Natural killer cell treated with Interleukin-12 subunit alpha and Interleukin-12 subunit beta and Interleukin-15 and Interleukin-18, amount 100 ng/mL, for 72 hours (primary cell): ENCODE data around the gene CACNA2D3. TPM values are rescaled to one million over a fixed set of nuclear protein-coding genes. Genes with fewer than 3 reads are reported as not detected.

Experiments
- ATAC-seq, 2 donors: fragments of 150-1000 bp; cut with Tn5 transposase in 1 of 2; sonication (Bioruptor Pico), chemical (Tn5 transposase) in 1 of 2; 2 replicates each; pipeline ENCODE4 v1.10.0; 2021
- DNase-seq: peaks from one replicate; pipeline ENCODE4 v3.0.0; 2022; ENCODE audit warnings: low spot score
- H3K27ac Mint-ChIP-seq, 2 donors: 1 replicate in 1 of 2; 2 replicates in 1 of 2; pipeline ENCODE4 v1.8.0; 2022; ENCODE audit warnings: mixed read lengths in 2 of 2, mild to moderate bottlenecking in 1 of 2, moderate library complexity in 1 of 2
- H3K27me3 Mint-ChIP-seq, 2 donors: 1 replicate in 1 of 2; 2 replicates in 1 of 2; pipeline ENCODE4 v1.8.0; 2022; ENCODE audit warnings: mixed read lengths in 2 of 2
- H3K36me3 Mint-ChIP-seq: one replicate; pipeline ENCODE4 v1.8.0; 2022; ENCODE audit warnings: mixed read lengths
- H3K4me1 Mint-ChIP-seq, 2 donors: 1 replicate in 1 of 2; 2 replicates in 1 of 2; pipeline ENCODE4 v1.8.0; 2022; ENCODE audit warnings: low read depth in 2 of 2, mixed read lengths in 2 of 2, mild to moderate bottlenecking in 1 of 2
- H3K4me3 Mint-ChIP-seq: one replicate; pipeline ENCODE4 v1.8.0; 2022; ENCODE audit warnings: mixed read lengths
- H3K9me3 Mint-ChIP-seq: 2 replicates; pipeline ENCODE4 v1.8.0; 2022; ENCODE audit warnings: mixed read lengths
- total RNA-seq, 2 donors: library from RNA; stranded (reverse); gene quantifications; one replicate each; pipeline ENCODE4 v1.2.3, GENCODE V29; 2022

CACNA2D3 gene
- total RNA-seq, 2 donors from 2014 or later, result not detected

- H3K9me3 Mint-ChIP-seq, result no peaks in the 10 kb centered on the region
- no peak overlapping the region for H3K4me3 Mint-ChIP-seq
- no peak for DNase-seq
- ATAC-seq, result no peak
- H3K27ac Mint-ChIP-seq, result no peak overlapping the region
- H3K27me3 Mint-ChIP-seq, result peaks cover 3 to 9% of the 10 kb centered on the region in 2 donors
- H3K36me3 Mint-ChIP-seq, result no peaks in the 10 kb centered on the region
- H3K4me1 Mint-ChIP-seq, result no peaks in the 10 kb centered on the region
These were observed 187.2 kb downstream of the CACNA2D3 start for GRCh38 chr3:54309601-54310000.

GRCh38 chr3:54311211-54311747 lies 188.9 kb downstream of the CACNA2D3 start:
- DNase-seq, result no peak
- H3K4me3 Mint-ChIP-seq, result no peak overlapping the region
- ATAC-seq, result no peak
- no peaks in the 10 kb centered on the region for H3K36me3 Mint-ChIP-seq
- no peaks in the 10 kb centered on the region for H3K4me1 Mint-ChIP-seq
- H3K9me3 Mint-ChIP-seq, result no peaks in the 10 kb centered on the region
- peaks cover 2 to 3% of the 10 kb centered on the region in 2 donors for H3K27me3 Mint-ChIP-seq
- no peak overlapping the region for H3K27ac Mint-ChIP-seq

- Mint-ChIP-seq H3K9me3 (no peaks in the 10 kb centered on the region), H3K36me3 (no peaks in the 10 kb centered on the region), H3K4me3 (no peak overlapping the region), H3K27ac (no peak overlapping the region), H3K4me1 (no peaks in the 10 kb centered on the region), H3K27me3 (no peaks in the 10 kb centered on the region)
- ATAC-seq (no peak), DNase-seq (no peak)
These were observed 190.0 kb downstream of the CACNA2D3 start for GRCh38 chr3:54312156-54312899.

- Mint-ChIP-seq H3K27ac (no peak overlapping the region), H3K9me3 (peaks cover 3% of the 10 kb centered on the region), H3K4me3 (no peak overlapping the region), H3K36me3 (no peaks in the 10 kb centered on the region), H3K4me1 (no peaks in the 10 kb centered on the region), H3K27me3 (no peaks in the 10 kb centered on the region)
- DNase-seq (no peak), ATAC-seq (no peak)
These were observed 191.1 kb downstream of the CACNA2D3 start for GRCh38 chr3:54313418-54313817.

- DNase-seq (no peak), ATAC-seq (no peak)
- no peak overlapping the region for H3K27ac Mint-ChIP-seq
- no peaks in the 10 kb centered on the region for H3K4me1 Mint-ChIP-seq
- no peak overlapping the region for H3K4me3 Mint-ChIP-seq
- H3K27me3 Mint-ChIP-seq, result no peaks in the 10 kb centered on the region
- H3K36me3 Mint-ChIP-seq, result no peaks in the 10 kb centered on the region
- peaks cover 3% of the 10 kb centered on the region for H3K9me3 Mint-ChIP-seq
These were observed 199.2 kb downstream of the CACNA2D3 start for GRCh38 chr3:54321520-54321919.

- Mint-ChIP-seq H3K27me3 (no peaks in the 10 kb centered on the region), H3K4me1 (no peaks in the 10 kb centered on the region), H3K9me3 (peaks cover 3% of the 10 kb centered on the region), H3K36me3 (no peaks in the 10 kb centered on the region), H3K4me3 (no peak overlapping the region), H3K27ac (no peak overlapping the region)
- DNase-seq (no peak), ATAC-seq (no peak)
These were observed 200.0 kb downstream of the CACNA2D3 start for GRCh38 chr3:54322354-54322753.

GRCh38 chr3:54324103-54324502 lies 201.8 kb downstream of the CACNA2D3 start:
- no peak for DNase-seq
- H3K27ac Mint-ChIP-seq, result no peak overlapping the region
- H3K27me3 Mint-ChIP-seq, result no peaks in the 10 kb centered on the region

GRCh38 chr3:54326951-54327350 lies 204.6 kb downstream of the CACNA2D3 start:
- Mint-ChIP-seq H3K27ac (no peak overlapping the region), H3K4me3 (no peak overlapping the region), H3K36me3 (no peaks in the 10 kb centered on the region), H3K9me3 (no peaks in the 10 kb centered on the region), H3K4me1 (no peaks in the 10 kb centered on the region), H3K27me3 (no peaks in the 10 kb centered on the region)
- DNase-seq, result no peak
- no peak for ATAC-seq

More at GRCh38 chr3:54324103-54324502, 201.8 kb downstream of the CACNA2D3 start:
- H3K4me3 Mint-ChIP-seq, result no peak overlapping the region
- H3K9me3 Mint-ChIP-seq, result no peaks in the 10 kb centered on the region
- ATAC-seq, result no peak
- no peaks in the 10 kb centered on the region for H3K4me1 Mint-ChIP-seq
- no peaks in the 10 kb centered on the region for H3K36me3 Mint-ChIP-seq

- H3K4me3 Mint-ChIP-seq, result no peak overlapping the region
- H3K9me3 Mint-ChIP-seq, result no peaks in the 10 kb centered on the region
- no peak overlapping the region for H3K27ac Mint-ChIP-seq
- peaks cover 0 to 2% of the 10 kb centered on the region in 2 donors for H3K27me3 Mint-ChIP-seq
- DNase-seq (no peak), ATAC-seq (no peak)
- no peaks in the 10 kb centered on the region for H3K36me3 Mint-ChIP-seq
- H3K4me1 Mint-ChIP-seq, result no peaks in the 10 kb centered on the region
These were observed 209.0 kb downstream of the CACNA2D3 start for GRCh38 chr3:54331341-54331740.

GRCh38 chr3:54337846-54338245 lies 215.5 kb downstream of the CACNA2D3 start:
- H3K9me3 Mint-ChIP-seq, result no peaks in the 10 kb centered on the region
- no peaks in the 10 kb centered on the region for H3K4me1 Mint-ChIP-seq
- no peak overlapping the region for H3K4me3 Mint-ChIP-seq
- peaks cover under 1 to 12% of the 10 kb centered on the region in 2 donors for H3K27me3 Mint-ChIP-seq
- H3K36me3 Mint-ChIP-seq, result no peaks in the 10 kb centered on the region
- no peak overlapping the region for H3K27ac Mint-ChIP-seq
- DNase-seq, result no peak
- no peak for ATAC-seq

- H3K4me1 Mint-ChIP-seq, result no peaks in the 10 kb centered on the region
- peaks cover 0 to 12% of the 10 kb centered on the region in 2 donors for H3K27me3 Mint-ChIP-seq
- DNase-seq, result no peak
- ATAC-seq, result no peak
- no peak overlapping the region for H3K27ac Mint-ChIP-seq
- H3K4me3 Mint-ChIP-seq, result no peak overlapping the region
- no peaks in the 10 kb centered on the region for H3K9me3 Mint-ChIP-seq
- H3K36me3 Mint-ChIP-seq, result no peaks in the 10 kb centered on the region
These were observed 217.3 kb downstream of the CACNA2D3 start for GRCh38 chr3:54339608-54340007.

- Mint-ChIP-seq H3K4me3 (no peak overlapping the region), H3K4me1 (no peaks in the 10 kb centered on the region), H3K27me3 (peaks cover 0 to 12% of the 10 kb centered on the region in 2 donors)
These were observed 219.5 kb downstream of the CACNA2D3 start for GRCh38 chr3:54341811-54342210.

GRCh38 chr3:54342676-54343075 lies 220.3 kb downstream of the CACNA2D3 start:
- no peaks in the 10 kb centered on the region for H3K4me1 Mint-ChIP-seq
- DNase-seq, result no peak
- no peak overlapping the region for H3K27ac Mint-ChIP-seq
- ATAC-seq, result no peak
- H3K9me3 Mint-ChIP-seq, result no peaks in the 10 kb centered on the region
- no peak overlapping the region for H3K4me3 Mint-ChIP-seq
- peaks cover 0 to 12% of the 10 kb centered on the region in 2 donors for H3K27me3 Mint-ChIP-seq
- H3K36me3 Mint-ChIP-seq, result no peaks in the 10 kb centered on the region

More at GRCh38 chr3:54341811-54342210, 219.5 kb downstream of the CACNA2D3 start:
- no peak overlapping the region for H3K27ac Mint-ChIP-seq
- ATAC-seq (no peak), DNase-seq (no peak)
- no peaks in the 10 kb centered on the region for H3K9me3 Mint-ChIP-seq
- no peaks in the 10 kb centered on the region for H3K36me3 Mint-ChIP-seq

GRCh38 chr3:54343495-54343894 lies 221.1 kb downstream of the CACNA2D3 start:
- Mint-ChIP-seq H3K4me1 (no peaks in the 10 kb centered on the region), H3K9me3 (no peaks in the 10 kb centered on the region), H3K27me3 (peaks cover 0 to 12% of the 10 kb centered on the region in 2 donors), H3K27ac (no peak overlapping the region), H3K4me3 (no peak overlapping the region), H3K36me3 (no peaks in the 10 kb centered on the region)
- no peak for ATAC-seq
- DNase-seq, result no peak
